Measurements from ENCODE around the gene SCARB1. TPM values are rescaled to one million over a fixed set of nuclear protein-coding genes. Genes with fewer than 3 reads are reported as not detected.
A peak's percentile ranks its signal among the peaks of the same experiment; 100 is the strongest.
"Not testable (repeated sequence)": the region's sequence is repeated elsewhere in the genome, so short reads cannot be mapped to it uniquely, and the experiment has no call there.

SCARB1 gene
- total and polyA plus RNA-seq, 2 experiments from 2014 or later: 50.4 to 90.0 TPM

GRCh38 chr12:124902916-124903315 lies 39.3 kb upstream of the SCARB1 start:
- H4K20me1 ChIP-seq (ENCODE audit: insufficient read depth, poor library complexity, severe bottlenecking): no peaks in the 10 kb centered on the region
- no peak overlapping the region for H3K27ac ChIP-seq
- H3K36me3 ChIP-seq (replicated peaks; ENCODE audit: insufficient read depth, low read depth): no peaks in the 10 kb centered on the region
- no peak overlapping the region for H3K4me2 ChIP-seq
- 92% methylated on average over 6 of the region's 6 CpGs for WGBS (ENCODE audit: low lambda C conversion rate, missing lambda C conversion rate)
- no peaks in the 10 kb centered on the region for H3K9me2 ChIP-seq (replicated peaks; ENCODE audit: insufficient read depth)
- H3K9me3 ChIP-seq (ENCODE audit: low read depth): no peaks in the 10 kb centered on the region
- peaks cover 10% of the 10 kb centered on the region for H3K79me2 ChIP-seq
- H2AFZ ChIP-seq: no peak overlapping the region
- DNase-seq (ENCODE audit: low spot score): no peak
- H3K27me3 ChIP-seq: no peaks in the 10 kb centered on the region
- H3K4me1 ChIP-seq (ENCODE audit: insufficient read depth): peaks cover 18% of the 10 kb centered on the region
- no peak for TF ChIP-seq EZH2phosphoT487 (IDR thresholded peaks at IDR 0.05; ENCODE audit: low read depth, severe bottlenecking, unreplicated experiment)
- TF ChIP-seq, protein P1, sequence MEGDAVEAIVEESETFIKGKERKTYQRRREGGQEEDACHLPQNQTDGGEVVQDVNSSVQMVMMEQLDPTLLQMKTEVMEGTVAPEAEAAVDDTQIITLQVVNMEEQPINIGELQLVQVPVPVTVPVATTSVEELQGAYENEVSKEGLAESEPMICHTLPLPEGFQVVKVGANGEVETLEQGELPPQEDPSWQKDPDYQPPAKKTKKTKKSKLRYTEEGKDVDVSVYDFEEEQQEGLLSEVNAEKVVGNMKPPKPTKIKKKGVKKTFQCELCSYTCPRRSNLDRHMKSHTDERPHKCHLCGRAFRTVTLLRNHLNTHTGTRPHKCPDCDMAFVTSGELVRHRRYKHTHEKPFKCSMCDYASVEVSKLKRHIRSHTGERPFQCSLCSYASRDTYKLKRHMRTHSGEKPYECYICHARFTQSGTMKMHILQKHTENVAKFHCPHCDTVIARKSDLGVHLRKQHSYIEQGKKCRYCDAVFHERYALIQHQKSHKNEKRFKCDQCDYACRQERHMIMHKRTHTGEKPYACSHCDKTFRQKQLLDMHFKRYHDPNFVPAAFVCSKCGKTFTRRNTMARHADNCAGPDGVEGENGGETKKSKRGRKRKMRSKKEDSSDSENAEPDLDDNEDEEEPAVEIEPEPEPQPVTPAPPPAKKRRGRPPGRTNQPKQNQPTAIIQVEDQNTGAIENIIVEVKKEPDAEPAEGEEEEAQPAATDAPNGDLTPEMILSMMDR (IDR thresholded peaks at IDR 0.05; ENCODE audit: poor library complexity): no peak
- no peak for TF ChIP-seq EZH2 (IDR thresholded peaks at IDR 0.05; ENCODE audit: borderline replicate concordance)
- H3K4me3 ChIP-seq: no peak overlapping the region

DNA sequence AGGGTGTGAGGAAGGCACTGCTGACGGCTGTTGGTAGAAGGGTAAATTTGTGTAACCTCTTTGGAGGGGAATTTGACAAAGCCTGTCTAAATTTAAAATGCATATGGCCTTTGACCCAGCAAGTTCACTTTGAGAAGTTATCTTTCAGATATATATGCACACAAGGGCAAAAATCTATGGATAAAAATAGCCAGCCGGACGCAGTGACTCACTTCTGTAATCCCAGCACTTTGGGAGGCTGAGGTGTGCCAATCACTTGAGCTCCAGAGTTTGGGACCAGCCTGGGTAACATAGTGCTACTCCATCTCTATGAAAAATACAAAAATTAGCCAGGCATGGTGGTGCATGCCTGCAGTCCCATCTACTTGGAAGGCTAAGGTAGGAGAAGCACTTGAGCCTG lies 37.3 kb upstream of the SCARB1 start:
- no peaks in the 10 kb centered on the region for H3K36me3 ChIP-seq (replicated peaks; ENCODE audit: insufficient read depth, low read depth)
- H3K4me1 ChIP-seq (ENCODE audit: insufficient read depth): peaks cover 18% of the 10 kb centered on the region
- no peaks in the 10 kb centered on the region for H4K20me1 ChIP-seq (ENCODE audit: insufficient read depth, poor library complexity, severe bottlenecking)
- DNase-seq (ENCODE audit: low spot score): no peak
- H3K4me2 ChIP-seq: no peak overlapping the region
- no peak overlapping the region for H2AFZ ChIP-seq
- H3K27me3 ChIP-seq: no peaks in the 10 kb centered on the region
- TF ChIP-seq, protein P1 (IDR thresholded peaks at IDR 0.05; ENCODE audit: poor library complexity): no peak
- TF ChIP-seq EZH2 (IDR thresholded peaks at IDR 0.05; ENCODE audit: borderline replicate concordance): no peak
- no peak for TF ChIP-seq EZH2phosphoT487 (IDR thresholded peaks at IDR 0.05; ENCODE audit: low read depth, severe bottlenecking, unreplicated experiment)
- 36% methylated on average over 3 of the region's 3 CpGs for WGBS (ENCODE audit: low lambda C conversion rate, missing lambda C conversion rate)
- no peaks in the 10 kb centered on the region for H3K9me2 ChIP-seq (replicated peaks; ENCODE audit: insufficient read depth)
- H3K27ac ChIP-seq: peak overlapping the region; percentile 66
- H3K4me3 ChIP-seq: no peak overlapping the region
- peaks cover 7% of the 10 kb centered on the region for H3K79me2 ChIP-seq
- no peaks in the 10 kb centered on the region for H3K9me3 ChIP-seq (ENCODE audit: low read depth)

DNA sequence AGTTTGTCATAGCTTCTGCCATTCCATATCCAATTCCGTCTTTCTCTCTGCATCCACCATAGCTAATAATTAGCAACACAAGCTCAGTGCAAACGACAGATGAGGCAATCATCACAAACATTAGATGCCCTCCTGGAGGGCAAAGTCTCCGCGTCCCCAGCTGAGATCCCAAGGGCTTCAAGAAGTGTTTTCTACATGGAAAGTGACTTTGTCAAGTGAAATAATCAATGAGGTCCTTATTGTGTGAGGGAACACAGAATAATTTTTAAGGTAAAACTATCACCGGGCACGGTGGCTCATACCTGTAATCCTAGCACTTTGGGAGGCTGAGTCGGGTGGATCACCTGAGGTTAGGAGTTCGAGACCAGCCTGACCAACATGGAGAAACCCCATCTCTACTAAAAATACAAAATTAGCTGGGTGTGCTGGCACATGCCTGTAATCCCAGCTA lies 36.7 kb upstream of the SCARB1 start:
- not testable (repeated sequence) for H3K9me3 ChIP-seq (ENCODE audit: low read depth); H4K20me1 ChIP-seq (ENCODE audit: insufficient read depth, poor library complexity, severe bottlenecking); H3K36me3 ChIP-seq (replicated peaks; ENCODE audit: insufficient read depth, low read depth); H3K9me2 ChIP-seq (replicated peaks; ENCODE audit: insufficient read depth); H3K27me3 ChIP-seq; H3K4me3 ChIP-seq; H2AFZ ChIP-seq; H3K79me2 ChIP-seq
- Histone ChIP-seq H3K27ac (peak overlapping the region; percentile 66), H3K4me2 (peak overlapping the region; percentile 47), H3K4me1 (ENCODE audit: insufficient read depth) (peaks cover 18% of the 10 kb centered on the region)
- 66% methylated on average over 8 of the region's 8 CpGs for WGBS (ENCODE audit: low lambda C conversion rate, missing lambda C conversion rate)
- DNase-seq (ENCODE audit: low spot score): peak; percentile 67

DNA sequence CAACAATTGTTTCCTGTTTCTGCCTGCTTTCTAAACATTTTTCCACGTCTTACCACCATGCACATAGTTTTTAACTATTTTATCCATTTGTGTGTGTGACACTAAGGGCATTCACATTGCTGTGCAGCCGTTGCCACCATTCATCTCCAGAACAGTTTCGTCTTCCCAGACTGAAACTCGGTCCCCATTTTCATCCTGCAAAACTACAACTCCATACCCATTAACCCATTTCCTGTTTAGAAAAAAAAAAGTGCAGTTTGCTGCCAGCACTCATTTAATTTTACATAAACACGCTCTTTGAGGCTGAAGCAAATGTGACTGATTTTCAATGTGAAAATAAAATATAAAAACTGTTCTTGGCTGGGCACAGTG lies 35.2 kb upstream of the SCARB1 start:
- H2AFZ ChIP-seq: no peak overlapping the region

More for the DNA sequence above, 35.2 kb upstream of the SCARB1 start:
- DNase-seq (ENCODE audit: low spot score): no peak
- H3K36me3 ChIP-seq (replicated peaks; ENCODE audit: insufficient read depth, low read depth): no peaks in the 10 kb centered on the region
- H3K9me3 ChIP-seq (ENCODE audit: low read depth): no peaks in the 10 kb centered on the region
- H3K9me2 ChIP-seq (replicated peaks; ENCODE audit: insufficient read depth): no peaks in the 10 kb centered on the region
- peak overlapping the region; percentile 66 for H3K27ac ChIP-seq
- TF ChIP-seq, protein P1 (IDR thresholded peaks at IDR 0.05; ENCODE audit: poor library complexity): no peak
- no peak for TF ChIP-seq EZH2 (IDR thresholded peaks at IDR 0.05; ENCODE audit: borderline replicate concordance)
- TF ChIP-seq EZH2phosphoT487 (IDR thresholded peaks at IDR 0.05; ENCODE audit: low read depth, severe bottlenecking, unreplicated experiment): no peak
- H3K79me2 ChIP-seq: peaks cover 3% of the 10 kb centered on the region
- H3K4me2 ChIP-seq: peak overlapping the region; percentile 52
- H3K4me1 ChIP-seq (ENCODE audit: insufficient read depth): peaks cover 12% of the 10 kb centered on the region
- 65% methylated on average over 5 of the region's 5 CpGs for WGBS (ENCODE audit: low lambda C conversion rate, missing lambda C conversion rate)
- no peak overlapping the region for H3K4me3 ChIP-seq
- H4K20me1 ChIP-seq (ENCODE audit: insufficient read depth, poor library complexity, severe bottlenecking): no peaks in the 10 kb centered on the region
- no peaks in the 10 kb centered on the region for H3K27me3 ChIP-seq
